HUES6 (cell line): ENCODE results near the gene PREPL.
"Not testable (repeated sequence)": the region's sequence is repeated elsewhere in the genome, so short reads cannot be mapped to it uniquely, and the experiment has no call there.

Source experiments
- H3K27ac ChIP-seq: 2 replicates; pipeline ENCODE4 v1.7.0; 2013; ENCODE audit warnings: low read depth, mild to moderate bottlenecking, low read length, inconsistent platforms
- H3K27me3 ChIP-seq: 2 replicates; pipeline ENCODE4 v1.6.1; 2013; ENCODE audit warnings: low read length; ENCODE audit not compliant: control insufficient read depth, insufficient read depth
- H3K36me3 ChIP-seq: 2 replicates; pipeline ENCODE4 v1.6.1; 2013; ENCODE audit warnings: low read length; ENCODE audit not compliant: control insufficient read depth, insufficient read depth
- H3K4me1 ChIP-seq: 2 replicates; pipeline ENCODE4 v1.6.1; 2013; ENCODE audit warnings: low read length; ENCODE audit not compliant: control insufficient read depth, insufficient read depth
- H3K4me3 ChIP-seq: 2 replicates; pipeline ENCODE4 v1.5.1; 2013; ENCODE audit warnings: low read depth, low read length
- H3K9ac ChIP-seq: one replicate; pipeline ENCODE4 v1.6.1; 2013; ENCODE audit warnings: mild to moderate bottlenecking, low read length
- H3K9me3 ChIP-seq: 2 replicates; pipeline ENCODE4 v1.6.1; 2013; ENCODE audit warnings: low read depth, low read length; ENCODE audit not compliant: control insufficient read depth, insufficient read depth

PREPL gene

DNA sequence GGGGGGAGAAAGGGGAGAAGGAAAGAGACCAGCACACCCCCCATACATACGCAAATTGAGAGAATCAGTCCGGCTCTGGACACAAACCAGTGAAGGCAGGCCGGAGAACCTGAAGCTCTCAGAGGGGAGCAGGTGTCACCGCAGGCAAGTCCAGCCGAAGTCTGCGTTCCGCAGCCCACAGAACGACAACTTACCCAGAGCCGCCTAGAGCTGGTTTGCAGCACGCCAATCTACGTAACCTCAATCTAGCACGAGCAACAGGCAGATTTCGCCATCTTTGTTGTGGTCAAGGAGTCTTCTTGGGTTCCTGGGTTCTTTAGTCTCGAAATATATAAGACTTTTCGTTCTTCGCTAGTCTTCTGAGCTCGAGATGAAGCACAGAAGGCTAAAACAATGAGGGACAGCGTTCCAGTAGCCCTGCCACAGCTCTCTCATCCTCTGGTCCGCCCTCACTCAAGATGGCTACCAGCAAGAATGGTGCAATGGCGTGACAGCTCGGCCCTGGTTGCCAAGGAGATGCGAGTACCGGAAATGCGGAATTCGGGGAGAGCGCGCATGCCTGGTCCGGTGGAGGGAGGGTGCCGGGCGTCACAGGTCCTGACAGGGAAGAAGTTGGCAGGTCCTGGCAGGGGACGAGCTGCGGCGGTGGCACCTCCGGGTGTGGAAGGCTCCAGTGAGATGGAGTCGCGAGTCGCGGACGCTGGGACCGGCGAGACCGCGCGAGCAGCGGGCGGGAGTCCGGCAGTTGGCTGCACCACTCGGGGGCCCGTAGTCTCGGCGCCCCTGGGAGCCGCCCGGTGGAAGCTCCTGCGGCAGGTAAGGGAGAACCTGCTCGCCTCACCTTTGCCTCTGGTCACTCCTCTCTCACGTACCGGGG, at the start of gene PREPL, which contains the start of gene CAMKMT:
Gene PREPL, minus strand, starts transcription at position 165 of the 877 bp plus-strand sequence. CDS start 15,152 bp downstream, outside the sequence.
Gene CAMKMT, plus strand, starts transcription at position 618 of the 877 bp plus-strand sequence.
- H3K36me3 ChIP-seq = no peaks in the 10 kb centered on the region
- peaks cover 4% of the 10 kb centered on the region for H3K4me1 ChIP-seq
- peak within 1 kb of the TSS; percentile 81 for H3K4me3 ChIP-seq
- H3K27me3 ChIP-seq = no peaks in the 10 kb centered on the region
- peak within 1 kb of the TSS; percentile 93 for H3K9ac ChIP-seq
- peak within 1 kb of the TSS; percentile 98 for H3K27ac ChIP-seq
- H3K9me3 ChIP-seq = no peaks in the 10 kb centered on the region

DNA sequence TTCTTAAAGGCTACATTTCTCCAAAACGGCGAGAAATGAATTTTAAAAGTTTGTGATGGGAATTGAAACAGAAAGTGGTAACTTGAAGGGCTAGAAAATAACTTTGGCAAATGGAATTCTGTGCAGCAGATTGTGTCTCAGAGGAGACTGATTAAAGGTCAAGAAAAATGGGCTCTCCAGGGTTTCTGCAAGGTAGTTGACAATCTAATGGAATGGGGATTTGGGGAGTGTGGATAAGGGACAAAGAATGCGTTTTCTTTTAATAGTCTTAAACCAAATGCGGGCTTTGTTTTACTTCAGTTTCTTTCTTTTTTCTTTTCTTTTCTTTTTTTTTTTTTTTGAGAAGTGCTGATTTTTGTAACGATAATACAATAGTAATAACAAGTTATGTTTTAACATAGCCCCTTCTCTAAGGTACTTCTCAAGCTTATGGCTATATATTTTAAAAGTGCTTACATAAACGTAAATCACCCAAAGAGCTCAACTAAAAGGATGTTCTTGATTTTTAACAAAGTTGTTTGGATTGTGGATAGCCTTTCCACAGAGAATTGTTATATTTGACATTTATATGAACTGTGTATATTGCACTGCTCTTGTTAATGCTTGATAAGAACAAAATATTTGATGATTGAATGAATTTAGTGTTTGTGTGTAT, 37.1 kb upstream of the PREPL start:
- no peak overlapping the region for H3K4me3 ChIP-seq
- H3K36me3 ChIP-seq = no peaks in the 10 kb centered on the region
- H3K27ac ChIP-seq = no peak overlapping the region
- no peaks in the 10 kb centered on the region for H3K27me3 ChIP-seq
- H3K9me3 ChIP-seq = no peaks in the 10 kb centered on the region
- no peak overlapping the region for H3K9ac ChIP-seq
- peaks cover 20% of the 10 kb centered on the region for H3K4me1 ChIP-seq

DNA sequence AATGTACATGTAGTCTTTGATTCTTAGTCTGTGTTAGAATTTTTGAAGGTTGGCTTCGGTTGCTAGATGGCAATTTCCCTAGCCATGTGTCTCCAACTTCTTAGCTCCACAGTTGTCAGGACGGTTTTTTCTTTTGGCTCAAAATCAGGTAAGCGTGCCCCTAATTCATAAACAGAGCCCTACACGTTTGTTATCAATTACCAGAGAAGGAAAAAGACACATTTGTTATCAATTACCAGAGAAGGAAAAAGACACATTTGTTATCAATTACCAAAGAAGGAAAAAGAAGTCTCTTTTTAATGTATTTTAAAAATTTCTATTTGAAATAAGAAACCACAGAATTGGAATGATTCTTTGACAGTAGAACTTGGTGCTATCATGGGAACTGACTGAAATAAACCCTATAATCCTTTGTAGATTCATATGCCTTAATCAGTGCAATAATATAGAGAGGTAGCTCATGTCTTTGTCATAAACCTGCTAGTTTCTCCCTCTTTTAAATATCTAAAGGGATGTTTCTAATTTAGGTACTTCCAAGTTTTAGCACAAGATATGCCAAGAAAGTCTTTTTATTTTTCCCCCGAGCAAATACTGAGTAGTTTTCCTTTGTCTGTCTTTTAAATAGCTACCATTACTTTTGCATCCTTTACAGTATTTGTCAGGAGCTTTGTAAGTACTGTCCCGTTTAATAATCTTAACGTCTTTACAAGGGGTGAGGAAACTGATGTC, 36.3 kb upstream of the PREPL start:
- Histone ChIP-seq H3K27ac (no peak overlapping the region), H3K4me1 (peaks cover 20% of the 10 kb centered on the region), H3K9ac (no peak overlapping the region), H3K36me3 (no peaks in the 10 kb centered on the region), H3K4me3 (no peak overlapping the region), H3K27me3 (no peaks in the 10 kb centered on the region), H3K9me3 (no peaks in the 10 kb centered on the region)

DNA sequence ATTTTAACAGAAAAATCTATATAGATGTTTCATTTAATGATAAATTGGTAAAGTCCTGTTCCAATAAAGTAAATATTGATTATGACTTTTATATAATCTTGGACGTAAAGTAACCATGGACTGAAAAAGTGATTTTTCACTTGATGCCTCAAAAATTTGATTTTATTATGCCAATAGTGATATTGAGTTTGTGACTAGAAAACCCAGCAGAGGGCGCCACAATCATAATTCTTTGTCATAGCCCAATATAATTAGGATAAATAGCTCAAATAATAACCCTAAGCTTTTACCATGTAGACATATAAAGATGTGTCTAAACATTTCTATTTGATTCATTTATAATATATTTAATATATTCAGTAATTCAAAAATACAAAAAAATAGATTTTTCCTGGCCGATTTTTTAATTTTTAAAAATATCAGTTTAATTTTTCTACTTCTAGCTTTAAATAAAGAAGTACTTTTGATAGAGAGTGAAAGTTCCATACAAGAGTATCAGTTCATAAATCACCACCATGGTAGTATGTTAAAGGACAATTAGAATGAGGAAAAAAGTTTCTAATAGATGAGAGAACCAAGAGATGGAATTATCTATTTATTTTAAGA, 31.1 kb upstream of the PREPL start:
- Histone ChIP-seq H3K27ac (no peak overlapping the region), H3K9ac (no peak overlapping the region), H3K9me3 (peaks cover 2% of the 10 kb centered on the region; the same call in 1 of the 2 replicates), H3K4me3 (no peak overlapping the region), H3K36me3 (no peaks in the 10 kb centered on the region), H3K27me3 (no peaks in the 10 kb centered on the region), H3K4me1 (peaks cover 12% of the 10 kb centered on the region)

DNA sequence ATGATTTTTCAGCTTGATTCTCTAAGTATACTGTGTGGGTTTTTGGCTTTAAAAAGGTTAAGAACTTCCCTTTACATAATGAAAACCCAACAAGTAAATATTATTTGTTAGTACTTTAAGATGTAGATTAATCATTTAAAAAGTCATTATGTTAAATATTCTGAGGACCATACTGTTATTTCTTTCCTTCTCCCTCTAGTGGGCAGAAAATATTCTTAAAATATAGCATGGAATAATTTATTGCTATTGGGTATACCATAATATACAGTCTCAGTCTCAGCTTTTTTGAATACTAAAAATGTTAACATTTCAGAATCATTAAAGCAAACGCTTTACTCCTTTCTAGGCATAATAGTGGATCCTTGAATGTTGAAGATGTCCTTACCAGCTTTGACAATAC, 28.6 kb upstream of the PREPL start:
- 0 out of 2 replicates have a peak, but pooled peaks cover 6% of the 10 kb centered on the region for H3K4me1 ChIP-seq
- H3K9me3 ChIP-seq = peaks cover 6% of the 10 kb centered on the region; the same call in 1 of the 2 replicates
- no peak overlapping the region for H3K27ac ChIP-seq

DNA sequence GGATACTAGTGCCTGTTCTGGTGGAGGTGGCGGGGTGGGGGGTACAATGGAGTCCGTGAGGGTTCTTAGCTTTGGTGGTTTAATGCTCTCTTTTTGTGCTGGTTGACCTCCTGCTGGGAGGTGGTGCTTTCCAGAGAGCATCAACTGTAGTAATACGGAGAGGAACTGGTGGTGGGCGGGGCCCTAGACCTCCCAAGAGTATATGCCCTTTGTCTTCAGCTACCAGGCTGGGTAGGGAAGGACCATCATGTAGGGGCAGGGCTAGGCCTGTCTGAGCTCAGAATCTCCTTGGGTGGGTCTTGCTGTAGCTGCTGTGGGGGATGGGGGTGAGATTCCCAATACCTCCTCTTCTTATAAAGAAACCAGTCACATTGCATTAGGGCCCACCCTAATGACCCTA, 27.6 kb upstream of the PREPL start:
- Histone ChIP-seq H3K27me3 (no peaks in the 10 kb centered on the region), H3K9me3 (peaks cover 6% of the 10 kb centered on the region; the same call in 1 of the 2 replicates), H3K4me3 (no peak overlapping the region), H3K4me1 (0 out of 2 replicates have a peak, but pooled peaks cover 6% of the 10 kb centered on the region), H3K36me3 (no peaks in the 10 kb centered on the region), H3K27ac (no peak overlapping the region), H3K9ac (no peak overlapping the region)

More for the DNA sequence above, 28.6 kb upstream of the PREPL start:
- Histone ChIP-seq H3K27me3 (no peaks in the 10 kb centered on the region), H3K9ac (no peak overlapping the region), H3K36me3 (no peaks in the 10 kb centered on the region), H3K4me3 (no peak overlapping the region)

DNA sequence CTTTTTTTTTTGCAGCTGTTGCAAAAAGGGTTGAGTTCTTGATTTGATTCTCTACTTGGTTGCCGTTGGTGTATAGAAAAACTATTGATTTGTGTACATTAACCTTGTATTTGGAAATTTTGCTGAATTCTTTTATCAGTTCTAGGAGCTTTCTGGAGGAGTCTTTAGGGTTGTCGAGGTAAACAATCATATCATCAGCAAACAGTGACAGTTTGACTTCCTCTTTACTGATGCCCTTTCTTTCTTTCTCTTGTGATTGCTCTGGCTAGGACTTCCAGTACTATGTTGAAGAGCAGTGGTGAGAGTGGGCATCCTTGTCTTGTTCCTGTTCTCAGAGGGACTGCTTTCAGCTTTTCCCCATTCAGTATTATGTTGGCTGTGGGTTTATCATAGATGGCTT, 23.9 kb upstream of the PREPL start:
- H3K4me3 ChIP-seq, H3K4me1 ChIP-seq, H3K9me3 ChIP-seq, H3K27me3 ChIP-seq, H3K9ac ChIP-seq, H3K36me3 ChIP-seq, H3K27ac ChIP-seq: not testable (repeated sequence)

DNA sequence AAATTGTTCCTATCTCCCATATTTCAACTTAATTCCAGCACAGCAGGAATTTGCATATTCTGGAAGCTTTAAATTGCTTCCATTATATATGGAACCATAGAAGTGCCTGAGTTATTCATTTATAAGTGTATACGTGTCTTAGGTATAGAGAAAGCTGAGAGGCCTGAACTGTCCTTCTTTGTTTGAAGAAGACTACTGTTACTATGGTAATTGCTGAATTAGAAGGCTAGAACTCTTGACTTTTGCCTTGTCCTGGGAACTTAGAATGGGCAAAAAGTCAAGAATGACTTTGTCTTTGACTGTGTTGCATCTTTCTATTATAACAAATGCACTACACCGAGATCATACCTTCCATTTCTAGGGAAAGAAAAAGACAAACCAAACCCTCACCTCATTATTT, 16.2 kb upstream of the PREPL start:
- Histone ChIP-seq H3K9ac (no peak overlapping the region), H3K4me1 (no peaks in the 10 kb centered on the region), H3K27me3 (no peaks in the 10 kb centered on the region), H3K27ac (no peak overlapping the region), H3K36me3 (no peaks in the 10 kb centered on the region), H3K4me3 (no peak overlapping the region), H3K9me3 (no peaks in the 10 kb centered on the region)

DNA sequence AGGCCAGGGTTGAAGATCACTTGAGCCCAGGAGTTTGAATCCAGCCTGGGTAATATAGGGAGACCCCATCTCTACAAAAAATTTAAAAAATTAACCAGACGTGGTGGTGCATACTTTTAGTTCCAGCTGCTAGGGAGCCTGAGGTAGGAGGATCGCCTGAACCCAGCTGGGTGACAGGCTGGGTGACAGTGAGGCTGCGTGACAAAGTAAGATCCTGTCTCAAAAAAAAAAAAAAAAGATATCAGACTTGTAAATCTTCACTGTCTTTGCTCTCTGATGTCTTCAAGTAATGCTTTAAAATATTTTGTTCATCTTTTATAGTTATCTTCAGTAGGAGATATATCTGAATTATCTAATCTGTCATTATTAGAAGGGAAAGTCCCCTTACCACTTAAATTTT, 11.0 kb upstream of the PREPL start:
- Histone ChIP-seq H3K4me1 (peaks cover 4% of the 10 kb centered on the region; the same call in 1 of the 2 replicates), H3K9me3 (no peaks in the 10 kb centered on the region)

DNA sequence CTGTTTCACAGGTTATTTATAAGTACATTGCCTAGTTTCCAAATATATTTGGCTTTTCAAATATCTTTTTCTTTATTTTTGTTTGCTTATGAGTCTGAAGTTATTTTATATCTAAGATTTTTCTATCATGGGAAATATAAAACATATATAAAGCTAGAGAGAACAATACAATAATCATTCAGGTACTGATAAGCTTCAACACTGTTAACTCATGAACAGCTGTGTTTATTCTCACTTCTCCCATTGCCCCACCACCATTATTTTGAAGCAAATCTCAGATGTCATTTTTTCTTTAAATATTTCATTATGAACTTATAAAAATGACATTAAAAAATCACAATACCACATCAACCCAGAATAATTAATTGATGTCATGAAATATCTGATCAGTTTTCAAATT, 10.2 kb upstream of the PREPL start:
- Histone ChIP-seq H3K9ac (no peak overlapping the region), H3K4me1 (peaks cover 4% of the 10 kb centered on the region; the same call in 1 of the 2 replicates), H3K36me3 (no peaks in the 10 kb centered on the region), H3K9me3 (no peaks in the 10 kb centered on the region), H3K4me3 (no peak overlapping the region), H3K27ac (no peak overlapping the region), H3K27me3 (no peaks in the 10 kb centered on the region)

More for the DNA sequence above, 11.0 kb upstream of the PREPL start:
- H3K4me3 ChIP-seq = no peak overlapping the region
- H3K36me3 ChIP-seq = no peaks in the 10 kb centered on the region
- no peaks in the 10 kb centered on the region for H3K27me3 ChIP-seq
- no peak overlapping the region; the same call in 1 of the 2 replicates for H3K27ac ChIP-seq
- no peak overlapping the region for H3K9ac ChIP-seq
